HepG2 (cell line): ENCODE measurements around the gene BIVM. TPM values are rescaled to one million over a fixed set of nuclear protein-coding genes. Genes with fewer than 3 reads are reported as not detected.
A peak's percentile ranks its signal among the peaks of the same experiment; 100 is the strongest.

ENCODE experiments used
- ARNT2 ChIP-seq: sonication (generic); formaldehyde crosslinking; IDR thresholded peaks from 2 replicates; pipeline ENCODE4 v1.8.0; 2022; ENCODE audit warnings: mild to moderate bottlenecking, low read depth, missing genetic modification reagents, moderate library complexity
- ELF3 ChIP-seq: IDR thresholded peaks from 2 replicates; pipeline ENCODE4 v1.6.1; 2016; ENCODE audit warnings: missing genetic modification reagents, missing compliant biosample characterization
- FOXJ3 ChIP-seq: sonication (generic); formaldehyde crosslinking; IDR thresholded peaks from 2 replicates; pipeline ENCODE4 v1.4.0; 2020; ENCODE audit warnings: missing genetic modification reagents, mild to moderate bottlenecking, borderline replicate concordance
- GLI4 ChIP-seq: sonication (generic); formaldehyde crosslinking; IDR thresholded peaks from 2 replicates; pipeline ENCODE4 v1.5.1; 2020; ENCODE audit warnings: missing genetic modification reagents, mild to moderate bottlenecking, moderate library complexity, borderline replicate concordance
- ISL2 ChIP-seq: sonication (generic); formaldehyde crosslinking; IDR thresholded peaks from 2 replicates; pipeline ENCODE4 v1.5.0; 2020; ENCODE audit warnings: missing genetic modification reagents
- KDM6A ChIP-seq: IDR thresholded peaks from 2 replicates; pipeline ENCODE4 v1.6.1; 2016; ENCODE audit warnings: low read depth
- MLLT10 ChIP-seq: sonication (generic); formaldehyde crosslinking; IDR thresholded peaks from 2 replicates; pipeline ENCODE4 v1.4.0; 2020; ENCODE audit warnings: missing genetic modification reagents
- MTF1 ChIP-seq: sonication (generic); formaldehyde crosslinking; IDR thresholded peaks from 2 replicates; pipeline ENCODE4 v1.5.0; 2020; ENCODE audit warnings: missing genetic modification reagents
- SP140L ChIP-seq: sonication (generic); formaldehyde crosslinking; IDR thresholded peaks from 2 replicates; pipeline ENCODE4 v1.4.0; 2020; ENCODE audit warnings: missing genetic modification reagents, borderline replicate concordance
- ZBTB4 ChIP-seq: sonication (generic); formaldehyde crosslinking; IDR thresholded peaks from 2 replicates; pipeline ENCODE4 v1.4.0; 2020; ENCODE audit warnings: missing genetic modification reagents, mild to moderate bottlenecking, borderline replicate concordance
- ZFP1 ChIP-seq: IDR thresholded peaks from 2 replicates; pipeline ENCODE4 v1.6.1; 2016
- ZFY ChIP-seq: sonication (generic); formaldehyde crosslinking; IDR thresholded peaks from 2 replicates; pipeline ENCODE4 v1.4.0; 2020; ENCODE audit warnings: missing genetic modification reagents
- ZNF251 ChIP-seq: sonication (generic); formaldehyde crosslinking; IDR thresholded peaks from 2 replicates; pipeline ENCODE4 v1.9.0; 2021; ENCODE audit warnings: mild to moderate bottlenecking, missing genetic modification reagents
- ZNF354B ChIP-seq: sonication (generic); formaldehyde crosslinking; IDR thresholded peaks from 2 replicates; pipeline ENCODE4 v1.8.0; 2022; ENCODE audit warnings: mild to moderate bottlenecking, missing genetic modification reagents
- polyA plus RNA-seq, 8 experiments: library from polyadenylated mRNA; depleted of rRNA in 3 of 8; stranded (reverse) in 7 of 8; unstranded in 1 of 8; fragments of >200 nt; fragmentation: Illumina TruSeq in 4 of 8; extraction: Trizol in 4 of 8; gene quantifications; 2 replicates each; pipeline versions ENCODE4 v1.2.1 to v1.2.3, GENCODE V29; 2011 to 2016; ENCODE audit warnings: low read depth in 4 of 8, missing spikeins in 1 of 8, mixed read lengths in 1 of 8; ENCODE audit not compliant: insufficient read depth in 1 of 8
- total RNA-seq, 5 experiments: library from RNA; depleted of rRNA; stranded (reverse); fragments of >200 nt; fragmentation: Illumina TruSeq; extraction: Trizol; gene quantifications; 2 replicates each; pipeline ENCODE4 v1.2.3, GENCODE V29; 2016; ENCODE audit warnings: low read depth in 1 of 5
- TF ChIP-seq, protein P1 (sequence below), 2 experiments: fragments of 450-650 bp in 1 of 2; sonication (generic) in 1 of 2; formaldehyde crosslinking in 1 of 2; IDR thresholded peaks; 2 replicates each; pipeline versions ENCODE4 v1.6.1 to v1.8.0; 2016 to 2022; ENCODE audit warnings: antibody characterized with exemption in 1 of 2, mild to moderate bottlenecking in 1 of 2, missing genetic modification reagents in 1 of 2

Gene BIVM
- total and polyA plus RNA-seq, 2 of the 13 experiments (the other 11 are each of a cell fraction or from before 2014, with no cell fraction given) = 10.4 to 15.8 TPM

- TF ChIP-seq, protein P1, sequence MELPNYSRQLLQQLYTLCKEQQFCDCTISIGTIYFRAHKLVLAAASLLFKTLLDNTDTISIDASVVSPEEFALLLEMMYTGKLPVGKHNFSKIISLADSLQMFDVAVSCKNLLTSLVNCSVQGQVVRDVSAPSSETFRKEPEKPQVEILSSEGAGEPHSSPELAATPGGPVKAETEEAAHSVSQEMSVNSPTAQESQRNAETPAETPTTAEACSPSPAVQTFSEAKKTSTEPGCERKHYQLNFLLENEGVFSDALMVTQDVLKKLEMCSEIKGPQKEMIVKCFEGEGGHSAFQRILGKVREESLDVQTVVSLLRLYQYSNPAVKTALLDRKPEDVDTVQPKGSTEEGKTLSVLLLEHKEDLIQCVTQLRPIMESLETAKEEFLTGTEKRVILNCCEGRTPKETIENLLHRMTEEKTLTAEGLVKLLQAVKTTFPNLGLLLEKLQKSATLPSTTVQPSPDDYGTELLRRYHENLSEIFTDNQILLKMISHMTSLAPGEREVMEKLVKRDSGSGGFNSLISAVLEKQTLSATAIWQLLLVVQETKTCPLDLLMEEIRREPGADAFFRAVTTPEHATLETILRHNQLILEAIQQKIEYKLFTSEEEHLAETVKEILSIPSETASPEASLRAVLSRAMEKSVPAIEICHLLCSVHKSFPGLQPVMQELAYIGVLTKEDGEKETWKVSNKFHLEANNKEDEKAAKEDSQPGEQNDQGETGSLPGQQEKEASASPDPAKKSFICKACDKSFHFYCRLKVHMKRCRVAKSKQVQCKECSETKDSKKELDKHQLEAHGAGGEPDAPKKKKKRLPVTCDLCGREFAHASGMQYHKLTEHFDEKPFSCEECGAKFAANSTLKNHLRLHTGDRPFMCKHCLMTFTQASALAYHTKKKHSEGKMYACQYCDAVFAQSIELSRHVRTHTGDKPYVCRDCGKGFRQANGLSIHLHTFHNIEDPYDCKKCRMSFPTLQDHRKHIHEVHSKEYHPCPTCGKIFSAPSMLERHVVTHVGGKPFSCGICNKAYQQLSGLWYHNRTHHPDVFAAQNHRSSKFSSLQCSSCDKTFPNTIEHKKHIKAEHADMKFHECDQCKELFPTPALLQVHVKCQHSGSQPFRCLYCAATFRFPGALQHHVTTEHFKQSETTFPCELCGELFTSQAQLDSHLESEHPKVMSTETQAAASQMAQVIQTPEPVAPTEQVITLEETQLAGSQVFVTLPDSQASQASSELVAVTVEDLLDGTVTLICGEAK (IDR thresholded peaks at IDR 0.05) = no peak
- TF ChIP-seq, protein P1 (CRISPR knock-in tag; IDR thresholded peaks at IDR 0.05) = no peak; the same call in 1 of the 2 replicates
- no peak for TF ChIP-seq ZBTB4 (CRISPR knock-in tag)
- TF ChIP-seq ISL2 = peak; percentile 41; the same call in 1 of the 2 replicates
- TF ChIP-seq ZNF354B (CRISPR knock-in tag) = no peak
- peak; percentile 67; the same call in 1 of the 2 replicates for TF ChIP-seq ELF3 (CRISPR knock-in tag)
- no peak for TF ChIP-seq MLLT10 (CRISPR knock-in tag)
- TF ChIP-seq FOXJ3 (CRISPR knock-in tag) = no peak
- 0 out of 2 replicates have a peak, but pooled peaks have one; percentile 25 for TF ChIP-seq SP140L (CRISPR knock-in tag)
- TF ChIP-seq ZNF251 = no peak
- no peak for TF ChIP-seq KDM6A (CRISPR knock-in tag)
- TF ChIP-seq GLI4 = peak; percentile 83; the same call in 1 of the 2 replicates
- TF ChIP-seq ZFY = peak; percentile 96
- 0 out of 2 replicates have a peak, but pooled peaks have one; percentile 19 for TF ChIP-seq MTF1
- TF ChIP-seq ZFP1 (CRISPR knock-in tag) = no peak
- peak; percentile 73; the same call in 1 of the 2 replicates for TF ChIP-seq ARNT2 (CRISPR knock-in tag)
Measured at GRCh38 chr13:102800145-102801041, 1.5 kb downstream of the BIVM start (continued).
